HG03575 (cell line): ENCODE data around the gene PPP1R13B.
"Not testable (repeated sequence)": the region's sequence is repeated elsewhere in the genome, so short reads cannot be mapped to it uniquely, and the experiment has no call there.

Experiments
- ATAC-seq: cut with Tn5 transposase; IDR thresholded peaks from one replicate; pipeline ENCODE4 v1.9.1; 2021; ENCODE audit not compliant: unreplicated experiment, insufficient number of reproducible peaks, low FRiP score; ENCODE audit errors: extremely low read depth

Gene PPP1R13B, protein sequence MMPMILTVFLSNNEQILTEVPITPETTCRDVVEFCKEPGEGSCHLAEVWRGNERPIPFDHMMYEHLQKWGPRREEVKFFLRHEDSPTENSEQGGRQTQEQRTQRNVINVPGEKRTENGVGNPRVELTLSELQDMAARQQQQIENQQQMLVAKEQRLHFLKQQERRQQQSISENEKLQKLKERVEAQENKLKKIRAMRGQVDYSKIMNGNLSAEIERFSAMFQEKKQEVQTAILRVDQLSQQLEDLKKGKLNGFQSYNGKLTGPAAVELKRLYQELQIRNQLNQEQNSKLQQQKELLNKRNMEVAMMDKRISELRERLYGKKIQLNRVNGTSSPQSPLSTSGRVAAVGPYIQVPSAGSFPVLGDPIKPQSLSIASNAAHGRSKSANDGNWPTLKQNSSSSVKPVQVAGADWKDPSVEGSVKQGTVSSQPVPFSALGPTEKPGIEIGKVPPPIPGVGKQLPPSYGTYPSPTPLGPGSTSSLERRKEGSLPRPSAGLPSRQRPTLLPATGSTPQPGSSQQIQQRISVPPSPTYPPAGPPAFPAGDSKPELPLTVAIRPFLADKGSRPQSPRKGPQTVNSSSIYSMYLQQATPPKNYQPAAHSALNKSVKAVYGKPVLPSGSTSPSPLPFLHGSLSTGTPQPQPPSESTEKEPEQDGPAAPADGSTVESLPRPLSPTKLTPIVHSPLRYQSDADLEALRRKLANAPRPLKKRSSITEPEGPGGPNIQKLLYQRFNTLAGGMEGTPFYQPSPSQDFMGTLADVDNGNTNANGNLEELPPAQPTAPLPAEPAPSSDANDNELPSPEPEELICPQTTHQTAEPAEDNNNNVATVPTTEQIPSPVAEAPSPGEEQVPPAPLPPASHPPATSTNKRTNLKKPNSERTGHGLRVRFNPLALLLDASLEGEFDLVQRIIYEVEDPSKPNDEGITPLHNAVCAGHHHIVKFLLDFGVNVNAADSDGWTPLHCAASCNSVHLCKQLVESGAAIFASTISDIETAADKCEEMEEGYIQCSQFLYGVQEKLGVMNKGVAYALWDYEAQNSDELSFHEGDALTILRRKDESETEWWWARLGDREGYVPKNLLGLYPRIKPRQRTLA

DNA sequence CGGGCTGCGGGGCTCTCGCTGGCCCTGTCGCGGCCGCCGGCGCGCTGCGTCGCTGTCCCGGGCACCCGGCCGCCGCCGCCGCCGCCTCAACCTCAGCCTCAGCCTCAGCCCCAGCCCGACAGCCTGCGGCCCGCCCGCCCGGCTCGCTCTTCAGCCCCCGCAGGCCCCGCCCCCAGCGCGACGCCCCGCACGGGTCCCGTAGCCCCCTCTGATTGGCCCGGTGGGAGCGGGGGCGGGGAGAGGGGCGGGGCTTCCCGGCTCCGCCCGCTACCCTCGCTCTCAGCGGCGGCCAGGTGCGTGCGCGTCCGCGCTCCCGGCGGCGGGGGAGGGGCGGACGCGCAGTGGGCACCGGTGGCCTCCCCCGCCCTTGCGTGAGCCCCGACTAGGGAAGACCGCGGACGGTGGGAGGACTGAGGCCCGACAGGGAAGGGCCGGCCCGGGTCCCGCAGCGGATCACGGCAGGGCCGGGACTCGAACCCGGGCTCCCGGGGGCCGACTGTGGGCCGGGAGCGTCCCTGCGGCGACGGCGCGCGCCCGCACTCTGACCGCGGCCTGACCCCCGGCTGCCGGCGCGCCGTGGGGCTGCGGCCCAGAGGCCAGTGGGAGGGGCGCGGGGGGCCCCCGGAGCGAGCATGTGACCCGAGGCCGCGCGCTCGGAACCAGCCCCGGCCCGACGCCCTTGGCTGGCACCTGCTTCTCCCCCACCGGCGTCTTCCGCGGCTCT is at the start of gene PPP1R13B:
PPP1R13B (minus strand) TSS at position 125 of the 724 bp plus-strand sequence. CDS start 268 bp downstream, outside the sequence.
- no peak for ATAC-seq

DNA sequence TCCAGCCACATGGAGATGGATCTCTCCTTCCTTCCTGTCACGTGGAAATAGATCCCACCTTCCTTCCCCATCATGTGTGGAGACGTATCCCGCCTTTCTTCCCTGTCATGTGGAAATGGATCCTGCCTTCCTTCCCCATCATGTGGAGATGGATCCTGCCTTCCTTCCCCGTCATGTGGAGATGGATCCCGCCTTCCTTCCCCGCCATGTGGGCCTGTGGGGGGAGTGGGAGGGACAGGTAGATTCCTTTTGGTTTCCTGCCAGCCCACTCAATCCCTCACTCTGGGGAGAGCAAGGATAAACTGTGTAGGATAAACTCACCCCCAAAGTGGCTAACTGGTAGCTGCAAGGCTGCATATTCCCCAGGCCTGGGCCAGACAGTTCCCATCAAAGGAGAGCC is 49.2 kb upstream of the PPP1R13B start:
- ATAC-seq: no peak

DNA sequence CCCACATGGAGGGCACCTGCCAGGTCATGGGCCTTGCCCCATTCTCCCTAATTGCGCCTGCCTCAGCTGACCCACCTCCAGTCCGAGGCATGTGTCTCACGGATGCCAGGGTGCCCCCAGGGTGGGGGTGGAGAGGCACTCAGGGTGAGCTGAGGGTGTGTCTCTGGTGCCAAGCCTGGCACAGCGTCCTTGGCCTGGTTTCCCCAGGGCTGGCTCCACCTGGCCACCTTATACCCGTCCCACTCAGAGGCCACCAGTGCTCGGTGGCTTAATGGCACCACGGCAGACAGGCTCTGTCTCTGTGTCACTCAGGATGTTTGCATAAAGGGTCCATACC is 47.3 kb upstream of the PPP1R13B start:
- ATAC-seq: no peak

DNA sequence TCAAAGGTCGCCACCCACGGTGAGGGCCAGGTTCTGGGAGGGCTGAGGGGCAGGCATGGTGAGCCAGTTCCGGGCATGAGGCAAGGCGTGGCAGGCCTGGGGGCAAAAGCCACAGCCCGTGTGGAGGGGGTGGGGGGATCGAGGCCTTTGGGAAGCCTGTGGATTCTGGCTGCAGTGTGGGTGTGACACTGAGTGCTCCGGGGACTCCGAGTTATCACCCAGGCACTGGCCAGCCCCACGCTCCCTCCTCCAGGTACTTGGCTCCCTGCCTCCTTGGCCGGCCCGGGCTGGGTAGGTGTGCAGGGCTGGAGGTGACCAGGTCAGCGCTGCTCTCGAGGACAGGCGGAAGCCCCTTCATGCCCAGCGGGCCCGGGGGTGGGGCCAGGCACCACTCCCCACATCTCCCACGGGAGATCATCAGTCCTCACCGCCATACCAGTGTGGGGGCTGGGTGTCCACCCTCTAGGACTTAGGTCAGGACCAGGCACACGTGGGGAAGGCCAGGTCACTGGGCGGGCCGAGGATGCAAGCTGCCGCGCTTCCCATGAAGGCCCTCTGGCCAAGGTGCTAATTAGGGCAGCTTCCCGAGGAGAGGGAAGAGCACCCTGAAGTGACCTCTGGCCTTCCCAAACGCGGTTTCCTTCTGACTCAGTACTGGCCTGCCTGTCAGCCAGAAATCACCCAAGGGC is 46.8 kb upstream of the PPP1R13B start:
- no peak for ATAC-seq

DNA sequence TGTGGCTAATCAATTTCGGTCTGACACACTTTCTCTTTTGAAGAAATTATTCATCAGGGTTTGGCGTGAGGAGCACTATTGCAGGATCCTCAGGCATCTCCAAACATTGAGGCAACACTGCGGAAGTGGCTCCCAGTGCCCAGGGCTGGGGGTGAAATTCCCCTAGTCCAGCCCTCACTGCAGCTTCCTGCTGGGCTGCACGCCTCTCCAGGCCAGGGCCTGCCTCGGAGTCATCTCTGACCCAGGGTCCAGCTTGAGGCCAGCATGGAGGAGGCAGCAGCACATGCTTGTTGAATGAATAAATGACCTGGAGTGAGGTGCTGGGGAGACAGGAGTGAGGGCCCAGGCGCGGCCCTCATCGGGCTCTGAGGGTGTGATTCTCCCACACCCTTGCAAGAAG is 44.9 kb upstream of the PPP1R13B start:
- no peak for ATAC-seq

DNA sequence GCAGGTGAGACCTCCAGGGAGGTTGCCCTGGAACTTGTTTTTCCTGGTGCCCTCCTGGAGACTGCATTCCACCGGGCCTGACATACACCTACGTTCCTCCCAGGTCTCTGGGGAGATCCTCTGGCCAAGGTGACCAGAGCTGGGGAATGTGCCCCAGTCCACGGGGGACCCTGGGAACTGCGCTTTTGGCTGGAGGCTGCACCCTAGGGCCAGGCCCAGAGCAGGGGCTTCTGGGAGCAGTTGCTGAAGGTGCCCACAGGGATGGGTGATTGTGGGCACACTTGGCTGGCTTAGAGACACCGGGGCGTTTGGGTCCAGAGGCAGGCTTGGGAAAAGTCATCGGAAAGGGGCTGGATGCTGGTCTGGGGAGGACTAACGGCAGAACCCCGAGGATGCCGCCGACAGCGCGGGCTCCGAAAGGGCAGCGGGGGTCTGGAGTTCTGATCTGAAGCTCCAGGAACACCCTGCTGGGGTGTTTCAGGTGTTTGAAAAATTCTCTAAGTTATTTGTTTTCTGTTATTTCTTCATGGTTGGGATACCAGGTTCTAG is 44.4 kb upstream of the PPP1R13B start:
- no peak for ATAC-seq

DNA sequence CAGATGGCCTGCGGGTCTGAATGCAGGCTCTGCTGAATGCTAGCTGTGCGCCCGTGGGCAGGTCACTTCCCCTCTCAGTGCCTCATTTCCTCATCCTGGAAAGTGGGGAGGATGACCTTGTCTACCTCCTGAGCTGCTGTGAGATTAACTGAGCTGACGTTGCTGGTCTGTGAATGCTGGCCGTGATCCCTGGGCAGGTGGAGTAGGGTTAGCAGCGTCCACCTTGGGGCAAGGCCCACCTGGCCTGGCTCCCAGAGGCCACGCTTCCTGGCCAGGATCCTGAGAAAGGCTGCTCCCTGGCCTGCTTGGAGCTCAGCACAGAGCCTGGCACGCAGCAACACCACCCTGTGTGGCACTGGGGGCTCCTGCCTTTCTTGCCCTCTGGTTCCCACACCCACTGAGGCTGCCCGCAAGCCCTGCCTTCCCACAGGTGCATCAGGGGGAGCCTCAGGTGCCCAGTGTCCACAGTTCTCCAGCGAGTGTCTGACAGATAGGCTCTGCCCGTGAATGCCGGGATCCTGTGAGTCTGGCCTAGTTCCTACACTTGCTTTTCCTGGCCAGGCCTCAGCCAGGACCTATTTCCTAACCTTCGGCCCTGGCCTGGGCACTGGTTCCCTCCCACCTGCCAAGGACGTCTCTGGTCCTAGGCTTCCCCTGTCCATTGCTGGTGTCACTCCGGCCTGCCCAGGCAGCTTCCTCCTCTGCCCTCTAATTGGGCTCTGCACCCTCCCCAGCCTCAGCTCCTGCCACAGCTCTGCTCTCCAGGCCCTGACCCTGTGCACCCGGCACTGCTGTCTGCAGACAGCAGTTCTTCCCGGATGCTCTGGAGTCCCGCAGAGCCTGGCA is 43.7 kb upstream of the PPP1R13B start:
- ATAC-seq: no peak

DNA sequence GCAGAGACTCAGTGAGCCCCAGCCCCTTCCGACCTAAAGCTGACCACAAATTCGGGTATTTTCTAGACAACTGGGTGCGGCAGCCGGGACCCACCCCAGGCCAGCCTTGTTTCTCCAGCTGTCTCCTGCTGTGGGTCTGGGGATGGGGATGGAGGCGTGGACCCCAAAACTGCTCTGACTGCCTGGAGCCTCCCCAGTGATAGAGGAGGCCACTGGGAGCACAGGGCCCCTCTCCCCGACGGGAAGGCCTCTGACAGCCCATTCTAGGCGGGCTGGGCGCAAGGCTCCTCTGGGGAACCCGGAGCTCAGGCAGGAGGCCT is 42.6 kb upstream of the PPP1R13B start:
- no peak for ATAC-seq

DNA sequence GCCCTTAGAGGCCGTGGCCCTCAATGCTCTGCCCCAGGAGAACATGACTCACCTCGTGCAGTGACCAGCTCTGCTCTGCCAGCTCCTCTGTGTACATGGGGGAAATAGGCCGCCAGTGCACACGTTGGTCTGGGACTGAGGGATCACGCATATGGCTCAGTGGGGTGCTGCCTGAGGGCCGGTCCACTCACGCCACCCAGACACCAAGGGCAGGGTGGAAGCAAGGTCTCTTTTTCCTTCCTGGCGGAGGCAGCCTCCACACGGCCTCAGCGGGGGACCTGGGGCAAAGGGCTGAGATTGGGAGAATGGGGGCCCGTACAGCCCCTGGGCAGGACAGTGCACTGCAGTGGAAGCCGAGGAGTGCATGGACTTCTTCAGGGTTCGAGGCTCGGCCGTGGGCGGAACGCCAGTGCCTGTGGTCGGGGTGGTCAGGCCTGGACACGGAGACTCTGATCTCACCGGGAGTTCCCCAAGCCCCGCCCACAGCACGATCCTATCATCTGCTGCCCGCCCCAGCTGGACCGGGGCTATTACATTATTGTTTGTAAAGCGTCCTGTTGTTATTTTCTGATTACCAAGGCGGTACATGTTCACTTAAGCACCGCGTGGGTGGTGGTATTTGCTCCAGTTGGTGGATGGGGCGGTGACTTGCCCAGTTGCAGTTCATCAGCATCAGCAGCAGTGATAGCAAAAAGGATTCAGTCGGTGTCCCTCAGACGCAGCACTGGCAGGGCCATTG is 42.1 kb upstream of the PPP1R13B start:
- no peak for ATAC-seq

DNA sequence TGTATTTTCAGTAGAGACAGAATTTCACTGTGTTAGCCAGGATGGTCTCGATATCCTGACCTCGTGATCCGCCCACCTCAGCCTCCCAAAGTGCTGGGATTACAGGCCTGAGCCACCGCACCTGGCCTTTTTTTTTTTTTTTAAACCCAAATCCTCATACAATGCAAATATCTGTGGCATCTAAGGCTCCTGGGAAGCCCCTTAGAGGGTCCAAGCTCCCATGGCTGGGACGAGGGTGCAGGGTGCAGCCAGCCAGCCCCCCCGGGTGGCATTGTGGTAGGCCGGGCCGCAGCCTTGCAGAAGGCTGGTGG is 41.6 kb upstream of the PPP1R13B start:
- not testable (repeated sequence) for ATAC-seq

DNA sequence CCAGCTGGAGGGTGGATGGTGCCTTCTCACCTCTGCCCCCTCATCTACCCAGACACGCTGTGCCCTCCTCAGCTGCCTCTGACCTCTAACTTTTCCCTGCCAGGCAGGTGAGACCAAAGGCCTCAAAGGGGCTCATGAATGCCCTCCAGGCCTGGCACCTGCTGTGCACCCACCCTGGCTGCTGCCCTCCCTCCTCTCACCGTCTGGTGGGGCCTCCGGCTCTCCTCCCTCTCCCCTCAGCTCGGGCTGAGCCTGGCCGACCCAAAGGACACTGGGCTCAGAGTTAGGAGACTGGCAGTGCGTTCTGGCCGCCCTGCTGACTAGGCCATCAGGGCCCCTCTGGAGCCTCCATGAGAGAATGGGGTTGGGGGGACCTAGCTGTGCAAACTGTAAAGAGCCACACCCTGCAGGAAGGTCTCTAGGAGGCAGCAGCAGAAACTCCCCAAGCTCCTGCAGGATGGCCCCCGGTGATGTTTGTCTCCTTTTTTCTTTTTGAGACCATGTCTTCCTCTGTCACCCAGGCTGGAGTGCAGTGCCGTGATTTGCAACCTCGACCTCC is 40.3 kb upstream of the PPP1R13B start:
- ATAC-seq: no peak

DNA sequence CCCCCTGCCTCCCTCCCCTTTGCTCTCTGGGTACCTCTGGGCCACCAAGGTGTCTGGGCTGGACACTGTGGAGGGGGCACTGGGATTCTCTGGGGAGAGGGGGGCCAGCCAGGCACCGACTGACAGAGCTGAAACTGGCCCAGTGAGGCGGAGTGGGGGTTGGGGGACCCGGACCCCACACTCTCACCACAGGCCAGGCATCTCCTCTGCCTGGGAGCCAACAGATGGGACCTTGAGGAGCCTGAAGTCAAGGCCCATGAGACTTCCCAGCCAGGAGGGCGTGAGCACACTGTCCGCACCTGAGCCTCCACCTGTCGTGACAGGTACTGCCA is 39.8 kb upstream of the PPP1R13B start:
- ATAC-seq: no peak

DNA sequence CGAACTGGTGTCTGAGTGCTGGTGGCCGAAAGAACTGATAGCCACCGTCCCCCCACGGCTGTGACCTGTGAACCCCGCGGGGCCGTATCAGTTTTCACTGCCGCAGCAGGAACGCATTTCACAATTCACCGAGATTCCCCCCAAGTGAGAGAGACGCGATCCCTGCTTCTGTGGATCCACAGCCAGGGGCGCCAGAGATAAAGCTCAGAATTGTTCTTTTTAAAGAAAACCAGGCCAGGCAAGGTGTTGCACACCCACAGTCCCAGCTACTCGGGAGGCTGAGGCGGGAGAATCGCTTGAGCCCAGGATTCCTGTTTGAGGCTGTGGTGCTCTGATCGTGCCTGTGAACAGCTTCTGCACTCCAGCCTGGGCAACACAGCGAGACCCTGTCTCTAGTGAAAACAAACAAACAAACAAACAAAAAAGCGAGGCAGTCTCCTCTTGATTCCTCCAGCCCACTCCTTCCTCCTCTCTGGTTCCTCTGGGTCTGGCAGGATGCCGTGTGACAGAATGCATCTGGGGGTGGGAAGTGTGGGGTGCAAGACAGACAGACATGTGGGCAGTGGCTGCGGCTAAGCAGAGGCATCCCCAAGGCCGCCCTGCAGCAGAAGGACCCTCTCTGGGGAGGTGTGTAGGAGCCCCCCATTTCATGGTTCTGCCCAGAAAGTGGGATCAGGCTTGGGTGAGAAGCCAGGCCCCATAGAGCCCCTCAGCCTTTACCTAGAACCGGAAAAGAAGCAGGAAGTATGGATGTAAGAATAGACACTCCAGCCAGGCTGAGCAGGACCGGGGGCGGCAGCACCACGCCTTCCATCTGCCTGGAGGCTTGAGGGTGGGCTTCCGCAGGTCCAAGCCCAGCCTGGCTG is 39.2 kb upstream of the PPP1R13B start:
- no peak for ATAC-seq

DNA sequence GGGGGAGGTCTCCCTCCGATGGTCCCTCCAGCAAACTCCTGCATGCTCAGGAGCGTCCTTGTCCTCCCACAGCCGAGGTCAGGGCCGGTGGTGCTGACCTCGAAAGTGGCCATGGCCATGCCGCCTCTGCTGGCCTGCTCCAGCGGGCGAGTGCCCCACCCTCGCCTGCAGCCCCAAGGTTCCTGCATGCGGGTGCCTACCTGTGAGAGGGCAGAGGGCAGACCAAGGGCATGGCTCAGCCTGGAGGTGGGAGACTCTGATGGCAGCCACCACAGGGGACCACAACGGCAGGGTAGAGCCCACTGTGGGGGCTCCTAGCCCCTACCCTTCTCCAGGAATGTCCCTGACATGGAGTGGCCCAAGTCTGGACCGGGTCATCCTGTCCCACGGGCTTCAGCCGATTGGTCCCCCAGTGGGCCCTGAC is 38.1 kb upstream of the PPP1R13B start:
- ATAC-seq: no peak

DNA sequence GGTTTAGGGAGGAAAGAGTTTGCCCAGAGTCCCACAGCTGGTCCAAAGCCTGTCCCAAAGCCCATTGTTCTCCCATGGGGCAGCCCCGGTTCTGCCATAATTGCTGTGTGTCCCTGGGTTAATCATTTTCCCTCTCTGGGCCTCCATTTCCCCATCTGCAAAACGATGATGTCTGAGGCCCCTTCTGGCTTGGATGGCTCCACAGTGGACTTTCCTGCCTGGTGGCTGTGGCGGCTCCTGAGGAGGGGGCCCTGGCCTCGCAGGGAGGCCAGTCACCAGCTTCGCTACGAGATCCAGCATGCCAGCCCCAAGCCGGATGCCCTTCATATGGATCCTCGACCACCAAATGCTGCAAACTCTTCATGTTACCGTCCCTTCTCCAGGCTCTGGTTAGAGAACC is 37.5 kb upstream of the PPP1R13B start:
- no peak for ATAC-seq

DNA sequence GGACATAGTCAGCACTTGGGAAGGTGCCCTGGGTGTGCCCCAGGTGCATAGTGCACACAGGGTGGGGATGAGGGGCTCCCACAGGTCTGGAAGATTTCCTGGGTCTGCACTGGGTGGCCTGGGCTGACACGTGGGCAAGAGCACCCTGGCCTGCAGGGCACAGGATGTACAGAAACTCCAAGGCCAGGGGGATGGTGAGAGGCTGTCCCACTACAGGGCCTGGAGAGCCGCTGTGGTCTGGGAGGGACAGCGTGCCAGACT is 35.8 kb upstream of the PPP1R13B start:
- ATAC-seq: no peak
